HCT116 (cell line): ENCODE measurements around the gene NOXA1. TPM values are rescaled to one million over a fixed set of nuclear protein-coding genes. Genes with fewer than 3 reads are reported as not detected.

Source experiments
- ATAC-seq: fragments of 200-7000 bp; cut with Tn5 transposase; 2 replicates; pipeline ENCODE4 v1.9.1; 2020; ENCODE audit warnings: mild to moderate bottlenecking, moderate library complexity
- BruUV-seq: library from RNA; stranded (reverse); fragments of 400-500 nt; replicated peaks from 2 replicates; lab custom pipeline; 2021; lab: Mats Ljungman, UMichigan
- CTCF ChIA-PET: fragments of 300-600 bp; sonication (Branson Sonifier 250); formaldehyde crosslinking; loops from one replicate; lab custom pipeline; 2021; ENCODE audit warnings: antibody characterized with exemption; lab: Charles Lee
- POLR2A ChIA-PET: fragments of 300-600, 350-600 bp; sonication (Branson Sonifier 250); formaldehyde crosslinking; loops from one replicate; lab custom pipeline; 2021; ENCODE audit warnings: antibody characterized with exemption; lab: Charles Lee
- RAD21 ChIA-PET, 2 experiments: fragments of 300-600 bp; sonication (Branson Sonifier 250); formaldehyde crosslinking; loops; one replicate each; lab custom pipeline; 2023; ENCODE audit warnings: low total read pairs in 2 of 2; ENCODE audit not compliant: uncharacterized antibody in 2 of 2, unreplicated experiment in 2 of 2, low non-redundant PET in 1 of 2; lab: Charles Lee
- DNase-seq: peaks from one replicate; pipeline ENCODE4 v3.0.0-alpha.2; 2010; ENCODE audit warnings: low read depth, low spot score
- H2AFZ ChIP-seq: fragments of 200-600 bp; shearing (Covaris generic), sonication (generic); 2 replicates; pipeline ENCODE4 v1.6.1; 2017; ENCODE audit warnings: low read depth, mixed run types, mixed read lengths, antibody characterized with exemption, low read length; ENCODE audit not compliant: poor library complexity, severe bottlenecking
- H3K27ac ChIP-seq: 2 replicates; pipeline ENCODE4 v1.5.1; 2012; ENCODE audit warnings: low read depth, low read length
- H3K27me3 ChIP-seq: fragments of 200-600 bp; sonication (generic); 2 replicates; pipeline ENCODE4 v1.6.1; 2016; ENCODE audit warnings: mixed run types, low read length, mixed read lengths; ENCODE audit not compliant: insufficient read depth
- H3K36me3 ChIP-seq, 2 experiments: fragments of 200-500 bp in 1 of 2; fragments of 200-600 bp in 1 of 2; sonication (Bioruptor generic) in 1 of 2; sonication (generic) in 1 of 2; 2 replicates each; pipeline versions ENCODE4 v1.5.1 to v1.6.1; 2014 to 2016; ENCODE audit warnings: low read length in 2 of 2, inconsistent platforms in 1 of 2, mixed read lengths in 1 of 2, mixed run types in 1 of 2; ENCODE audit not compliant: insufficient read depth in 2 of 2, control insufficient read depth in 1 of 2
- H3K4me1 ChIP-seq, 2 experiments: fragments of 200-600 bp in 1 of 2; sonication (generic) in 1 of 2; 2 replicates each; pipeline versions ENCODE4 v1.5.1 to v1.6.1; 2012 to 2017; ENCODE audit warnings: low read length in 2 of 2, inconsistent platforms in 1 of 2, mild to moderate bottlenecking in 1 of 2, mixed read lengths in 1 of 2, mixed run types in 1 of 2, moderate library complexity in 1 of 2; ENCODE audit not compliant: insufficient read depth in 2 of 2, control insufficient read depth in 1 of 2
- H3K4me2 ChIP-seq: fragments of 200-600 bp; sonication (generic); 2 replicates; pipeline ENCODE4 v1.6.1; 2017; ENCODE audit warnings: mixed run types, low read length, mixed read lengths
- H3K4me3 ChIP-seq, 2 experiments: fragments of 200-600 bp in 1 of 2; sonication (generic) in 1 of 2; replicated peaks in 1 of 2; 2 replicates each; pipeline ENCODE4 v1.5.1; 2011 to 2016; ENCODE audit warnings: low read length in 2 of 2, control low read depth in 1 of 2, low read depth in 1 of 2, mild to moderate bottlenecking in 1 of 2, mixed read lengths in 1 of 2, mixed run types in 1 of 2
- H3K79me2 ChIP-seq: fragments of 200-600 bp; sonication (generic); 2 replicates; pipeline ENCODE4 v1.6.1; 2017; ENCODE audit warnings: mild to moderate bottlenecking, mixed run types, low read length, moderate library complexity, mixed read lengths; ENCODE audit not compliant: insufficient read depth
- H3K9ac ChIP-seq: fragments of 200-600 bp; sonication (generic); 2 replicates; pipeline ENCODE4 v1.6.1; 2016; ENCODE audit warnings: low read length, mixed read lengths
- H3K9me2 ChIP-seq: fragments of 200-600 bp; sonication (generic), shearing (Covaris generic); 2 replicates; pipeline ENCODE4 v1.6.1; 2017; ENCODE audit warnings: mixed run types, mild to moderate bottlenecking, moderate library complexity; ENCODE audit not compliant: insufficient read depth
- H3K9me3 ChIP-seq, 2 experiments: fragments of 200-500 bp in 1 of 2; fragments of 200-600 bp in 1 of 2; sonication (Bioruptor generic) in 1 of 2; sonication (generic) in 1 of 2; 2 replicates each; pipeline ENCODE4 v1.6.1; 2014 to 2017; ENCODE audit warnings: low read length in 2 of 2, mixed read lengths in 2 of 2, inconsistent platforms in 1 of 2, low read depth in 1 of 2, mild to moderate bottlenecking in 1 of 2, mixed run types in 1 of 2, moderate library complexity in 1 of 2; ENCODE audit not compliant: control insufficient read depth in 1 of 2, insufficient read depth in 1 of 2
- H4K20me1 ChIP-seq: fragments of 200-600 bp; sonication (generic), shearing (Covaris generic); 2 replicates; pipeline ENCODE4 v1.6.1; 2017; ENCODE audit warnings: mixed run types, mild to moderate bottlenecking, moderate library complexity; ENCODE audit not compliant: insufficient read depth
- ATF3 ChIP-seq: IDR thresholded peaks from 2 replicates; pipeline ENCODE4 v1.6.1; 2012
- CBX3 ChIP-seq: IDR thresholded peaks from 2 replicates; pipeline ENCODE4 v1.6.1; 2012; ENCODE audit warnings: low read depth
- EZH2 ChIP-seq: fragments of 200-600 bp; sonication (generic); IDR thresholded peaks from 2 replicates; pipeline ENCODE4 v1.6.1; 2017; ENCODE audit warnings: antibody characterized with exemption, mixed run types
- EZH2phosphoT487 ChIP-seq: fragments of 200-600 bp; IDR thresholded peaks from 2 replicates; pipeline ENCODE4 v1.6.1; 2018; ENCODE audit warnings: antibody characterized with exemption, borderline replicate concordance
- POLR2A ChIP-seq: IDR thresholded peaks from 2 replicates; pipeline ENCODE4 v1.7.0; 2011; ENCODE audit warnings: borderline replicate concordance; ENCODE audit not compliant: insufficient read depth, insufficient read length; ENCODE audit errors: extremely low read depth
- POLR2AphosphoS5 ChIP-seq: IDR thresholded peaks from 2 replicates; pipeline ENCODE4 v1.6.1; 2011; ENCODE audit warnings: mild to moderate bottlenecking, low read depth, low read length, moderate library complexity
- SIN3A ChIP-seq: IDR thresholded peaks from 2 replicates; pipeline ENCODE4 v1.6.1; 2012; ENCODE audit warnings: low read depth
- SP1 ChIP-seq: IDR thresholded peaks from 2 replicates; pipeline ENCODE4 v1.6.1; 2012; ENCODE audit warnings: low read depth
- YY1 ChIP-seq: IDR thresholded peaks from 2 replicates; pipeline ENCODE4 v1.6.1; 2011; ENCODE audit warnings: low read length, low read depth, moderate library complexity, mild to moderate bottlenecking; ENCODE audit not compliant: insufficient replicate concordance; ENCODE audit errors: extremely low read depth
- ZBTB33 ChIP-seq: IDR thresholded peaks from 2 replicates; pipeline ENCODE4 v1.6.1; 2011; ENCODE audit warnings: mild to moderate bottlenecking, low read length, moderate library complexity; ENCODE audit not compliant: insufficient replicate concordance; ENCODE audit errors: extremely low read depth
- intact Hi-C: fragments of 100-400 bp; cut with micrococcal nuclease; formaldehyde crosslinking; loops from 2 replicates; pipeline ENCODE4 v1.10.0; 2022
- total RNA-seq: library from RNA; stranded (reverse); gene quantifications from one replicate; pipeline ENCODE4 v1.2.1, GENCODE V29; 2021; ENCODE audit not compliant: unreplicated experiment
- TF ChIP-seq, protein P1 (sequence below), 3 experiments: fragments of 200-600 bp in 1 of 3; sonication (generic) in 1 of 3; IDR thresholded peaks in 2 of 3; conservative IDR thresholded peaks in 1 of 3; 2 replicates each; pipeline ENCODE4 v1.5.1; 2012 to 2017; ENCODE audit warnings: low read depth in 2 of 3, low read length in 2 of 3, antibody characterized with exemption in 1 of 3, borderline replicate concordance in 1 of 3, control low read depth in 1 of 3, mild to moderate bottlenecking in 1 of 3, mixed read lengths in 1 of 3, mixed run types in 1 of 3, moderate library complexity in 1 of 3; ENCODE audit not compliant: insufficient read depth in 1 of 3

The NOXA1 gene
- total RNA-seq, 1 experiment from 2014 or later: 13.2 TPM

- Histone ChIP-seq H3K79me2 (no peaks in the 10 kb centered on the region), H3K9me2 (no peaks in the 10 kb centered on the region), H3K9ac (no peak overlapping the region), H3K27ac (no peak overlapping the region), H3K36me3 (no peaks in the 10 kb centered on the region)
- no TSS peak for BruUV-seq
- ChIA-PET CTCF (no interaction called here), POLR2A (no interaction called here)
- TF ChIP-seq EZH2: no peak
- no peak for TF ChIP-seq POLR2A
- TF ChIP-seq SP1: no peak
- TF ChIP-seq ZBTB33: no peak
- no peak for TF ChIP-seq ATF3
- TF ChIP-seq, protein P1, sequence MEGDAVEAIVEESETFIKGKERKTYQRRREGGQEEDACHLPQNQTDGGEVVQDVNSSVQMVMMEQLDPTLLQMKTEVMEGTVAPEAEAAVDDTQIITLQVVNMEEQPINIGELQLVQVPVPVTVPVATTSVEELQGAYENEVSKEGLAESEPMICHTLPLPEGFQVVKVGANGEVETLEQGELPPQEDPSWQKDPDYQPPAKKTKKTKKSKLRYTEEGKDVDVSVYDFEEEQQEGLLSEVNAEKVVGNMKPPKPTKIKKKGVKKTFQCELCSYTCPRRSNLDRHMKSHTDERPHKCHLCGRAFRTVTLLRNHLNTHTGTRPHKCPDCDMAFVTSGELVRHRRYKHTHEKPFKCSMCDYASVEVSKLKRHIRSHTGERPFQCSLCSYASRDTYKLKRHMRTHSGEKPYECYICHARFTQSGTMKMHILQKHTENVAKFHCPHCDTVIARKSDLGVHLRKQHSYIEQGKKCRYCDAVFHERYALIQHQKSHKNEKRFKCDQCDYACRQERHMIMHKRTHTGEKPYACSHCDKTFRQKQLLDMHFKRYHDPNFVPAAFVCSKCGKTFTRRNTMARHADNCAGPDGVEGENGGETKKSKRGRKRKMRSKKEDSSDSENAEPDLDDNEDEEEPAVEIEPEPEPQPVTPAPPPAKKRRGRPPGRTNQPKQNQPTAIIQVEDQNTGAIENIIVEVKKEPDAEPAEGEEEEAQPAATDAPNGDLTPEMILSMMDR (IDR thresholded peaks at IDR 0.05 in 2 of 3, conservative IDR thresholded peaks at IDR 0.05 in 1 of 3; ENCODE audit: borderline replicate concordance in 1 of 3, insufficient read depth in 1 of 3, low read depth in 2 of 3, low read length in 2 of 3): no peak
- no peak for TF ChIP-seq POLR2AphosphoS5
- TF ChIP-seq CBX3: no peak
- TF ChIP-seq SIN3A: no peak
- no peak for TF ChIP-seq YY1
- TF ChIP-seq EZH2phosphoT487: no peak
- TF ChIP-seq, all 23 proteins: peak for 0
- RAD21 ChIA-PET: no interaction called here
- ATAC-seq (no peak), DNase-seq (no peak)
- no peak overlapping the region for H3K4me3 ChIP-seq
- H3K4me2 ChIP-seq: no peak overlapping the region
- H2AFZ ChIP-seq: no peak overlapping the region
- intact Hi-C loops: no loop called here
- no peaks in the 10 kb centered on the region for H4K20me1 ChIP-seq
- no peaks in the 10 kb centered on the region for H3K9me3 ChIP-seq
- H3K27me3 ChIP-seq: no peaks in the 10 kb centered on the region
- H3K4me1 ChIP-seq: no peaks in the 10 kb centered on the region
Measured at GRCh38 chr9:137388589-137389427, 34.4 kb upstream of the NOXA1 start.
